ENCODE measurements around the gene PIGQ.

Gene PIGQ

DNA sequence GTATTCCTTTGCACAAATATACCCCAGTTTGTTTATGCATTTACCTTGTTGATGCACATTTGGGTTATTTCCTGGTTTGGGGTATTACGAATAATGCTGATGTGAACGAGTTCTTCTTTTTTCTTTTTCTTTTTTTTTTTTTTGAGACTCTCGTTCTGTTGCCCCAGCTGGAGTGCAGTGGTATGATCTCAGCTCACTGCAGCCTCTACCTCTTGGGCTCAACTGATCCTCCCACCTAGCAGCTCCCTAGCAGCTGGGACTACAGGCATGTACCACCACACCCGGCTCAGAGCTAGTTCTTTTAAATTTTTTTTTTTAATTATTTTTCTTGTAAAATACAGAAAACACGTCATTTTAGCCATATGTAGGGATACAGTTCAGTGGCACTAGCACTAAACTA lies 34.2 kb downstream of the PIGQ start:
- TF ChIP-seq, protein P1, sequence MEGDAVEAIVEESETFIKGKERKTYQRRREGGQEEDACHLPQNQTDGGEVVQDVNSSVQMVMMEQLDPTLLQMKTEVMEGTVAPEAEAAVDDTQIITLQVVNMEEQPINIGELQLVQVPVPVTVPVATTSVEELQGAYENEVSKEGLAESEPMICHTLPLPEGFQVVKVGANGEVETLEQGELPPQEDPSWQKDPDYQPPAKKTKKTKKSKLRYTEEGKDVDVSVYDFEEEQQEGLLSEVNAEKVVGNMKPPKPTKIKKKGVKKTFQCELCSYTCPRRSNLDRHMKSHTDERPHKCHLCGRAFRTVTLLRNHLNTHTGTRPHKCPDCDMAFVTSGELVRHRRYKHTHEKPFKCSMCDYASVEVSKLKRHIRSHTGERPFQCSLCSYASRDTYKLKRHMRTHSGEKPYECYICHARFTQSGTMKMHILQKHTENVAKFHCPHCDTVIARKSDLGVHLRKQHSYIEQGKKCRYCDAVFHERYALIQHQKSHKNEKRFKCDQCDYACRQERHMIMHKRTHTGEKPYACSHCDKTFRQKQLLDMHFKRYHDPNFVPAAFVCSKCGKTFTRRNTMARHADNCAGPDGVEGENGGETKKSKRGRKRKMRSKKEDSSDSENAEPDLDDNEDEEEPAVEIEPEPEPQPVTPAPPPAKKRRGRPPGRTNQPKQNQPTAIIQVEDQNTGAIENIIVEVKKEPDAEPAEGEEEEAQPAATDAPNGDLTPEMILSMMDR (conservative IDR thresholded peaks at IDR 0.05), result no peak
- H3K27ac ChIP-seq, result no peak overlapping the region

DNA sequence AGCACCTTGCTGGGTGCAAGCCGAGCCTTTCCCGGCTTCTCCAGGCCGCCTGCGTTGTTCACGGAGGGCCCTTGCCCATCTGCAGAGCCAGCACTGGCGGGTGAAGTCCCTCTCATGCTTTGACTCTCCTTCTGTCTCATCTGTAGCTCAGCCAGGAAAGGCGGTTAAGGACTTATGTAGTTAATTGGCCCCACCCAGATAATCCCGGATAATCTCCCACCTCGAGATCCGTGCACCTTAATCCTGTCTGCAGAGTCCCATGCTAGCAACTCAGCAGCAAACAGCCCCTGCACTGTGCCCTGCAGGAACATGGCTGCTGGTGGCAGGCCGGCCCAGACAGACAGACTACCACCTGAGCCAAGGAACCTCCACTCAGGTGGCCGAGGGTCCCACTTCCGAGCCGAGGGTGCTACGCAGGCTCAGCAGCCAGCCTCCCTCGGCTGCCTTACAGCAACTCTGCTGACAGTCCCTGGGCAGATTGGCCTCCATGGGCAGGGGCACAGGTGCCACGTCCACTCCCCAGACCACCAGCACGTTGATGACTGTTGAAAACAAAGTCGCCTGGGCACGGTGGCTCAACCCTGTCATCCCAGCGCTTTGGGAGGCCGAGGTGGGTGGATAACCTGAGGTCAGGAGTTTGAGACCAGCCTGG lies 37.0 kb downstream of the PIGQ start:
- TF ChIP-seq, protein P1 (conservative IDR thresholded peaks at IDR 0.05), result no peak
- no peak overlapping the region for H3K27ac ChIP-seq

DNA sequence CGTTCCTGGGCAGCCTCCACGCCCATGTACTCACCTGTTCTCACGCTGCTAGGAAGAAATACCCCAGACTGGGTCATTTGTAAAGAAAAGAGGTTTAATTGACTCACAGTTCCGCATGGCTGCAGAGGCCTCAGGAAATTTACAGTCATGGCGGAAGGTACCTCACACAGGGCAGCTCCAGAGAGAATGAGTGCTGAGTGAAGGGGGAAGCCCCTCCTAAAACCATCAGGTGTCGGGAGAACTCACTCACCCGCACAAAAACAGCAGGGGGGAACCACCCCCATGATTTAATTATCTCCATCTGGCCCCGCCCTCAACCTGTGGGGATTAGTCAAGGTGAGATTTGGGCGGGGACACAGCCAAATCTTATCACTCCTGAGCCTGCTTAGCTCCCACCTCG lies 38.3 kb downstream of the PIGQ start:
- H3K27ac ChIP-seq, result no peak overlapping the region
- TF ChIP-seq, protein P1 (conservative IDR thresholded peaks at IDR 0.05), result no peak

DNA sequence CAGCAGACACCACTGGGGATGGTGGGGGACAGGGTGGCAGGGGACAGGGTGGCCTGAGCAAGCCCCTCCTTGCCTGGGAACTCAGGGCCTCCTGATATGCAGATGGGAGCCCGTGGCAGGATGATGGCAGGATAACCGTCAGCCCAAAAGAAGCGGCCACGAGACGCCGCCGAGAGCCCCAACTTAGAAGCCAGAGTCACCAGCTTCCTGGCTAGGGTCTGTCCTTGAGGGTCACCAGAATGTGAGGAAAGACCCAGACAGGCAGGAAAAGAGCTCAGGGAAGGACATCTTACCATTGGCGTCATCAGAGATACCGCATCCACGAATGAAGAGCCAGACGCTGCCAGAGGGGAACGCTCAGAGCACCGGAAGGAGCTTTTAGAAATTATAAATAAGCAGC lies 39.5 kb downstream of the PIGQ start:
- TF ChIP-seq, protein P1 (conservative IDR thresholded peaks at IDR 0.05), result no peak
- H3K27ac ChIP-seq, result no peak overlapping the region

- H3K27ac ChIP-seq, result no peak overlapping the region
- TF ChIP-seq, protein P1 (conservative IDR thresholded peaks at IDR 0.05), result no peak
These were observed 40.2 kb downstream of the PIGQ start for GRCh38 chr16:609984-610383.

DNA sequence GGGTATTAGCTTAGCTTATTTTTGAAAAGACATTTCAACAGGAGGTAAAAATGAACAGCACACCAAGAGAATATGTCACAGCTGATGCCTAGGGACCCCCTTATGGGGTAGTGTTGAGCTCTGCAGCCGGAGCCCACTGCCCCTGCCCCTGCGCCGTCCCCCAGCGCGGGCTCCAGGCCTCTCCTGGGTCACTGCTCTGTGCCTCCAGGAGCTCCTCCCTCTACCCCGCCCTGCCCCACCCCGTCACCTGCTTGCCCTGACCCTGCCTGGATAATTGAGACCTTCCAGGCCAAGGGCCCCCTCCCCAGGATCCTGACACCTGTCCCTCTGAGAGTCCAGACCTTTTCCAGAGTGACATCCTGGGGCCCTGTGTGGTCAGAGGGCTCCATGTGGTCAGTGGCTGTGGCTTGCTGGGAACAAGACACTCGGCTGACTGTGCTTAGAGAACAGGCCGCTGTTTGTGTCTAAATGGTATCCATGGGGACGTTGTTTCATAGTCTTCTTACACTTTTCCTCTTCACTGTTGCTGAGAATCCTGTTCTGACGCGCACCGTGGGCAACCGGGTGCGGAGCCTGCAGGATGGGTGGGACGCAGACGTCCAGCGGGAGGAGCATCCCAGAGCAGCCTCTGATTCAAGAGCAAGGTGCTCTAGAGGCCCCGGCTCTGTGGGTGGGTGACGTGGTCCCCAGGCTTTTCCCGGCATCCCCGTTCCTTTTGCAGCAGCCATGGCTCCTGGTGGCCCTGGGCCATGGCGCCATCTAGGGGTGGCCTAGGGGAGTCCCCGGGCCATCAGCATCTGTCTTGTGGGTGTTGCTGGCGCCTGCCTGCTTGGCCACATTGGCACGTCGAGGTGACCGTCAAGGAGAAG lies 41.0 kb downstream of the PIGQ start:
- H3K27ac ChIP-seq, result no peak overlapping the region

GRCh38 chr16:615122-615521 lies 45.4 kb downstream of the PIGQ start:
- H3K27ac ChIP-seq, result no peak overlapping the region
- TF ChIP-seq, protein P1 (conservative IDR thresholded peaks at IDR 0.05), result no peak

More for the DNA sequence above, 41.0 kb downstream of the PIGQ start:
- TF ChIP-seq, protein P1 (conservative IDR thresholded peaks at IDR 0.05), result peak; percentile 66

Data from VCaP (cell line).